Esophagus squamous epithelium (tissue), 5 donors: ENCODE data around the gene NDUFS4. TPM values are rescaled to one million over a fixed set of nuclear protein-coding genes. Genes with fewer than 3 reads are reported as not detected.

ENCODE experiments used
- DNase-seq: peaks from one replicate; lab custom pipeline; 2025; lab: John Stamatoyannopoulos, UW
- H3K27ac ChIP-seq, 4 donors: fragments of 200-600 bp; sonication (generic); one replicate each; pipeline ENCODE4 v1.5.1; 2016 to 2019; ENCODE audit warnings: mild to moderate bottlenecking in 1 of 4
- H3K27me3 ChIP-seq, 4 donors: fragments of 200-600 bp; sonication (generic); 1 replicate in 3 of 4; 2 replicates in 1 of 4; pipeline versions ENCODE4 v1.5.1 to v1.6.0; 2017 to 2021; ENCODE audit warnings: antibody characterized with exemption in 1 of 4
- H3K36me3 ChIP-seq, 3 donors: fragments of 200-600 bp; sonication (generic); one replicate each; pipeline ENCODE4 v1.5.1; 2016 to 2019
- H3K4me1 ChIP-seq, 3 donors: fragments of 200-600 bp; sonication (generic); one replicate each; pipeline ENCODE4 v1.5.1; 2017 to 2019
- H3K4me3 ChIP-seq, 4 donors: fragments of 200-600 bp; sonication (generic); 1 replicate in 3 of 4; 2 replicates in 1 of 4; pipeline ENCODE4 v1.5.1; 2016 to 2019; ENCODE audit warnings: mild to moderate bottlenecking in 2 of 4, moderate library complexity in 1 of 4
- H3K9me3 ChIP-seq, 3 donors: fragments of 200-600 bp; sonication (generic); one replicate each; pipeline ENCODE4 v1.5.1; 2016 to 2019
- POLR2A ChIP-seq, 4 donors: fragments of 450-650 bp; IDR thresholded peaks; one replicate each; pipeline ENCODE4 v1.6.1; 2017; ENCODE audit warnings: antibody characterized with exemption in 4 of 4, mild to moderate bottlenecking in 4 of 4, moderate library complexity in 3 of 4
- WGBS, 2 donors: methylation state at CpG; one replicate each; pipeline ENCODE4 v1.1.5; 2018; 5-methylcytosine and 5-hydroxymethylcytosine counted together
- intact Hi-C: fragments of 100-400 bp; cut with DNase I; formaldehyde crosslinking; loops from one replicate; pipeline ENCODE4 v1.15.0; 2022
- total RNA-seq, 4 donors: library from RNA; depleted of rRNA; stranded (reverse); fragments of >200 nt; gene quantifications; one replicate each; pipeline ENCODE4 v1.1.0, GENCODE V29; 2016
- TF ChIP-seq, protein P1 (sequence below), 6 experiments: fragments of 450-650 bp in 4 of 6; fragments of 200-600 bp in 2 of 6; sonication (generic) in 2 of 6; IDR thresholded peaks; one replicate each; pipeline ENCODE4 v1.5.1; 2016 to 2019; ENCODE audit warnings: antibody characterized with exemption in 6 of 6, mild to moderate bottlenecking in 4 of 6, moderate library complexity in 4 of 6
- donor health status: DM: yes; HTN: yes; CAD: no.

The NDUFS4 gene
- total RNA-seq, 4 donors from 2014 or later: 70.8 to 129 (median 89.8) TPM

DNA sequence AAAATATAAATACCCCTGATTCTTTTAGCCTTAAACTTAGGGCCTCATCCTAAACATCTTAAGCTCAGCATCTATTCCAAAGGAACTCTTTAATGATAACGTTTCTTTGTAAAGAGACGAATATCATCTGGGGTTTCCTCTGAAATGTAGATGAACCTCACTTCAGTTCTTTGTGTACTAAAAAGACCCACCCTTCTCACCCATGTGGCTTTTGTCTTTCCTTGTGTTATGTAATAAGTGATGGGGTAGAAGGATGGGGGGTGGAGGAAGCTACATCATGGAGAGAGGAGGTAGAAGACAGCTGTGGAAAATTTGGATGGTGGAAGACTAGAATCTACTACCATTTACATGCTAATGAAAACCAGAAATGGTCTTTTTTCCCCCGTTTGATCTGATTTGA is 111.0 kb downstream of the NDUFS4 start:
- no peak for DNase-seq
- WGBS, 2 donors: 79 to 82% methylated on average over 3 of the region's 3 CpGs
- H3K27ac ChIP-seq: no peak overlapping the region
- H3K27me3 ChIP-seq: no peaks in the 10 kb centered on the region
- intact Hi-C loops: no loop called here
- TF ChIP-seq, protein P1, sequence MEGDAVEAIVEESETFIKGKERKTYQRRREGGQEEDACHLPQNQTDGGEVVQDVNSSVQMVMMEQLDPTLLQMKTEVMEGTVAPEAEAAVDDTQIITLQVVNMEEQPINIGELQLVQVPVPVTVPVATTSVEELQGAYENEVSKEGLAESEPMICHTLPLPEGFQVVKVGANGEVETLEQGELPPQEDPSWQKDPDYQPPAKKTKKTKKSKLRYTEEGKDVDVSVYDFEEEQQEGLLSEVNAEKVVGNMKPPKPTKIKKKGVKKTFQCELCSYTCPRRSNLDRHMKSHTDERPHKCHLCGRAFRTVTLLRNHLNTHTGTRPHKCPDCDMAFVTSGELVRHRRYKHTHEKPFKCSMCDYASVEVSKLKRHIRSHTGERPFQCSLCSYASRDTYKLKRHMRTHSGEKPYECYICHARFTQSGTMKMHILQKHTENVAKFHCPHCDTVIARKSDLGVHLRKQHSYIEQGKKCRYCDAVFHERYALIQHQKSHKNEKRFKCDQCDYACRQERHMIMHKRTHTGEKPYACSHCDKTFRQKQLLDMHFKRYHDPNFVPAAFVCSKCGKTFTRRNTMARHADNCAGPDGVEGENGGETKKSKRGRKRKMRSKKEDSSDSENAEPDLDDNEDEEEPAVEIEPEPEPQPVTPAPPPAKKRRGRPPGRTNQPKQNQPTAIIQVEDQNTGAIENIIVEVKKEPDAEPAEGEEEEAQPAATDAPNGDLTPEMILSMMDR (IDR thresholded peaks at IDR 0.05): no peak
- no peak for TF ChIP-seq POLR2A (IDR thresholded peaks at IDR 0.05)
- H3K9me3 ChIP-seq: no peaks in the 10 kb centered on the region
- no peak overlapping the region for H3K4me3 ChIP-seq
- H3K36me3 ChIP-seq: peaks cover 0 to 19% (median 0%) of the 10 kb centered on the region in 3 donors
- no peaks in the 10 kb centered on the region for H3K4me1 ChIP-seq

DNA sequence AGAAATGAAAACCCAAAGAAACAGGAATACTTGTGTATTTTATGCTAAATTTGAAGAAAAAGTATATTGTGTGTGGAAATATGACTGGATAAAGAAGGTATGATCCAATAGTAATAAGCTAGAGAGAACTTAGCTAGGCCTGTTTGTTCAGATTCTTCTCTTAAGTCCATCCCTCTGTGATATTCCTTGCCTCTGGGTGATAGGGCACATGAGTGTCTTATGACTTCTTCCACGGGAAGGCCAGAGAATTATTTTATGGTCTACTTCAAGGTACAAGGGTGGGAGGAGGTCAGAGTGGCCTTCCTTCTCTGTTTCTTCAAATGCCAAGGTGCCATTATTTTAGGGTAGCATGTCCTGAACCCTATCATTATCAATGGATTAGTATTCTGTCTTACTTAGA is 113.7 kb downstream of the NDUFS4 start:
- TF ChIP-seq POLR2A (IDR thresholded peaks at IDR 0.05): no peak
- TF ChIP-seq, protein P1 (IDR thresholded peaks at IDR 0.05): no peak
- no peaks in the 10 kb centered on the region for H3K9me3 ChIP-seq
- peaks cover 0 to 9% (median 0%) of the 10 kb centered on the region in 3 donors for H3K36me3 ChIP-seq
- H3K4me3 ChIP-seq: no peak overlapping the region
- no peaks in the 10 kb centered on the region for H3K27me3 ChIP-seq
- 78 to 82% methylated on average over 1 of the region's 1 CpG for WGBS, 2 donors
- intact Hi-C loops: no loop called here
- H3K4me1 ChIP-seq: no peaks in the 10 kb centered on the region
- no peak overlapping the region for H3K27ac ChIP-seq
- no peak for DNase-seq

DNA sequence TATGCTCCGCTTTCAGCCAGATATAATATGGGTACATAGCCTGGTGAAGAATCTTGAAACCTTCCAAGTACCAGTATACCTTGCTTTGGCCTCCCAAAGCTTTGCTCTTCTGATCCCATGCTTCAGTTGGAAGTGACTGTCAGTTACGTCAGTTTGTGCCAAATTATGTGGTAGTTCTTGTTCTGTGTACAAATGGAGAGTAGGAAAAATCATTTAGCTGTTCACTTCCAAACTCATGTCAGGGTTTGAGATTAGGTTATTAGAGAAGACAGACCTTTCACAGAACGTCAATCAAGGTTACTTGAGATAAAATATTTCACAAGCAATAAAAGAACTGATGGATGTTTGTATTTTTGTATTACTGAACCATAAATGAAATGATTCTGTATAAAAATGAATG is 117.2 kb downstream of the NDUFS4 start:
- Histone ChIP-seq H3K36me3 (peaks cover 0 to 28% (median 0%) of the 10 kb centered on the region in 3 donors), H3K4me1 (no peaks in the 10 kb centered on the region), H3K27ac (no peak overlapping the region), H3K9me3 (no peaks in the 10 kb centered on the region), H3K4me3 (no peak overlapping the region), H3K27me3 (no peaks in the 10 kb centered on the region)
- no peak for DNase-seq
- intact Hi-C loops: no loop called here
- TF ChIP-seq, protein P1 (IDR thresholded peaks at IDR 0.05): no peak
- no peak for TF ChIP-seq POLR2A (IDR thresholded peaks at IDR 0.05)
- 87 to 93% methylated on average over 3 of the region's 3 CpGs for WGBS, 2 donors

DNA sequence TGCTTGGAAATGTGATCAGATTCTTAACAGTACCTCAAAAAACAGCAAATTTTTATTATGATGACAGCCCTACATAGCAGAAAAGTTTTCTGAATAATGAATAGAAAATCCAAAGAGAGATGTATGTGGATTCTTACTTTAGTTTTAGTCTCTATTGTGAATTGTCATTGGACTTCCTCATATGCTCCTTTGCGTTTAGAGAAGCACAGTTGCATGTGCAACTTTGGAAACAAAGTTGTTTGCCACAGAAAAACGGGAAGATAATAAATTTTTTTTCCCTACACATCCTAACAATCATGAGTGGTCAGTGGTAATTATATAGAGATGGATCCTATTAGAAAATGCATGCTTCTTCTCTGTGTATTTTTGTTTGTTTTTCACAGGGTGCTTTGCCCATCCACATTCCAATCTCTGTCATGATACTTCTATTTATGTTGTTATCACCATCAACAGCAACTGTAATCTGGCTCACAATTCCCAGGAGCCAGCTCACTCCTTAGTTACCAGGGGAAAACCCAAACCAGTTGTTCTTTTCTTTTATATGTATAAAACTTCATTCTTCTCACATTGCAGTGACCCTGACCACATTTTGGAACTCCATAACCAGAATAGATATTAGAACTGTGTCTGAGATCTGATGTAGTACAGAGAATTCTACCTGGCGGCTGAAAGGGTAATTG is 118.7 kb downstream of the NDUFS4 start:
- Histone ChIP-seq H3K27me3 (no peaks in the 10 kb centered on the region), H3K4me3 (no peak overlapping the region), H3K27ac (no peak overlapping the region), H3K36me3 (peaks cover 0 to 43% (median 4%) of the 10 kb centered on the region in 3 donors), H3K4me1 (no peaks in the 10 kb centered on the region), H3K9me3 (no peaks in the 10 kb centered on the region)
- TF ChIP-seq, protein P1 (IDR thresholded peaks at IDR 0.05): no peak
- TF ChIP-seq POLR2A (IDR thresholded peaks at IDR 0.05): no peak
- WGBS, 2 donors: 81 to 83% methylated on average over 3 of the region's 3 CpGs
- intact Hi-C loops: no loop called here
- no peak for DNase-seq

DNA sequence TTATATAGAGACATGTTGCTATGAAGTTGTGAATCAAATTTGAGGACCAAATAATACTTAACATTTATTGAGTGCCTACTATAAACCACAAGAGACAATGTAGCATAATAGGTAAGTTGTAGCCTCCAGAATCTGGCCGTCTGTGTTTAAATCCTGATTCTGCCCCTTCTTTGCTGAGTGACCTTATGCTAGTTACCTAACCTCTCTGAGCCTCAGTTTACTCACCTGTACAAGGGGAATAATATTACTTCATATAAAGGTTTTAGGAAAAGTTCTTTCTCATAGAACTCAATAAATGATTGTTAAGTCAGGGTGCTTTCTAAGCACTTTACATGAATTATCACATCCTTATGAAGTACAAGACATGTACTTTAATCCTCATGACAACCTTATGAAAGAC is 120.6 kb downstream of the NDUFS4 start:
- 95 to 100% methylated on average over 1 of the region's 1 CpG for WGBS, 2 donors

More for the DNA sequence above, 120.6 kb downstream of the NDUFS4 start:
- Histone ChIP-seq H3K36me3 (peaks cover 0 to 58% (median 4%) of the 10 kb centered on the region in 3 donors), H3K27ac (no peak overlapping the region), H3K27me3 (no peaks in the 10 kb centered on the region), H3K4me1 (no peaks in the 10 kb centered on the region), H3K4me3 (no peak overlapping the region), H3K9me3 (no peaks in the 10 kb centered on the region)
- DNase-seq: no peak
- no peak for TF ChIP-seq POLR2A (IDR thresholded peaks at IDR 0.05)
- TF ChIP-seq, protein P1 (IDR thresholded peaks at IDR 0.05): no peak
- intact Hi-C loops: no loop called here
